HG02642 (cell line): ENCODE results near the gene MACF1.
"Not testable (repeated sequence)": the region's sequence is repeated elsewhere in the genome, so short reads cannot be mapped to it uniquely, and the experiment has no call there.

ENCODE experiments used
- ATAC-seq: cut with Tn5 transposase; IDR thresholded peaks from one replicate; pipeline ENCODE4 v1.9.1; 2021; ENCODE audit warnings: mild to moderate bottlenecking; ENCODE audit not compliant: unreplicated experiment, poor library complexity

The MACF1 gene

GRCh38 chr1:39438042-39438441 is 233.5 kb downstream of the MACF1 start:
- ATAC-seq: no peak

- ATAC-seq: no peak
Measured at GRCh38 chr1:39440856-39441255, 236.4 kb downstream of the MACF1 start.

GRCh38 chr1:39441797-39442196 is 237.3 kb downstream of the MACF1 start:
- no peak for ATAC-seq

- ATAC-seq: no peak
Measured at GRCh38 chr1:39445573-39445972, 241.1 kb downstream of the MACF1 start.

- no peak for ATAC-seq
Measured at GRCh38 chr1:39446986-39447567, 242.6 kb downstream of the MACF1 start.

- ATAC-seq: not testable (repeated sequence)
Measured at GRCh38 chr1:39450041-39450440, 245.5 kb downstream of the MACF1 start.

- no peak for ATAC-seq
Measured at GRCh38 chr1:39450956-39451606, 246.6 kb downstream of the MACF1 start.

- no peak for ATAC-seq
Measured at GRCh38 chr1:39452081-39452480, 247.6 kb downstream of the MACF1 start.

- ATAC-seq: no peak
Measured at GRCh38 chr1:39452540-39452939, 248.0 kb downstream of the MACF1 start.

- no peak for ATAC-seq
Measured at GRCh38 chr1:39453603-39454002, 249.1 kb downstream of the MACF1 start.

- no peak for ATAC-seq
Measured at GRCh38 chr1:39458991-39459390, 254.5 kb downstream of the MACF1 start.

- no peak for ATAC-seq
Measured at GRCh38 chr1:39462074-39462473, 257.6 kb downstream of the MACF1 start.

- no peak for ATAC-seq
Measured at GRCh38 chr1:39466413-39467107, 262.1 kb downstream of the MACF1 start.

- not testable (repeated sequence) for ATAC-seq
Measured at GRCh38 chr1:39467108-39467720, 262.7 kb downstream of the MACF1 start.

- no peak for ATAC-seq
Measured at GRCh38 chr1:39469150-39469549, 264.7 kb downstream of the MACF1 start.

- no peak for ATAC-seq
Measured at GRCh38 chr1:39470040-39470439, 265.5 kb downstream of the MACF1 start.

- no peak for ATAC-seq
Measured at GRCh38 chr1:39472826-39473225, 268.3 kb downstream of the MACF1 start.

GRCh38 chr1:39473324-39473723 is 268.8 kb downstream of the MACF1 start:
- ATAC-seq: no peak

GRCh38 chr1:39474810-39475209 is 270.3 kb downstream of the MACF1 start:
- ATAC-seq: no peak

- not testable (repeated sequence) for ATAC-seq
Measured at GRCh38 chr1:39475551-39475950, 271.1 kb downstream of the MACF1 start.
